NCI-H128 (cell line): Measurements from ENCODE around the gene DDB1.
"Not testable (repeated sequence)": the region's sequence is repeated elsewhere in the genome, so short reads cannot be mapped to it uniquely, and the experiment has no call there.

ENCODE experiments used
- DNase-seq: peaks from one replicate; lab custom pipeline; 2025; ENCODE audit not compliant: unreplicated experiment; lab: John Stamatoyannopoulos, UW

The DDB1 gene

GRCh38 chr11:61273178-61274078, 59.5 kb downstream of the DDB1 start:
- no peak for DNase-seq

DNA sequence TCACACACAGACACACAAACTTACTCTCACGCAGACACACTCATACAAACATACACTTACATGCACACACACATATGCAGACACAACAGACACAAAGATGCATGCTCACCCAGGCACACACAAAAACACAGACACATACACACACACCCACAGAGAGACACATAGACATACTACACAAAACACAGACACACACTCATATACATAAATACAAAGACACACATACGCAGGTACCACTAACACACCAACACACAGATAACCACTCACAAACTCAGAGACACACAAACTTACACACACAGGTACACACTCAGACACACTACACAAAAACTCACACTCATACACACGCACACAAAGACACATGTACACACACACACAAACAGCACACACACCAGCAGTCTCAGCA, 60.2 kb downstream of the DDB1 start:
- DNase-seq, result no peak

GRCh38 chr11:61270354-61271076, 62.4 kb downstream of the DDB1 start:
- no peak for DNase-seq

DNA sequence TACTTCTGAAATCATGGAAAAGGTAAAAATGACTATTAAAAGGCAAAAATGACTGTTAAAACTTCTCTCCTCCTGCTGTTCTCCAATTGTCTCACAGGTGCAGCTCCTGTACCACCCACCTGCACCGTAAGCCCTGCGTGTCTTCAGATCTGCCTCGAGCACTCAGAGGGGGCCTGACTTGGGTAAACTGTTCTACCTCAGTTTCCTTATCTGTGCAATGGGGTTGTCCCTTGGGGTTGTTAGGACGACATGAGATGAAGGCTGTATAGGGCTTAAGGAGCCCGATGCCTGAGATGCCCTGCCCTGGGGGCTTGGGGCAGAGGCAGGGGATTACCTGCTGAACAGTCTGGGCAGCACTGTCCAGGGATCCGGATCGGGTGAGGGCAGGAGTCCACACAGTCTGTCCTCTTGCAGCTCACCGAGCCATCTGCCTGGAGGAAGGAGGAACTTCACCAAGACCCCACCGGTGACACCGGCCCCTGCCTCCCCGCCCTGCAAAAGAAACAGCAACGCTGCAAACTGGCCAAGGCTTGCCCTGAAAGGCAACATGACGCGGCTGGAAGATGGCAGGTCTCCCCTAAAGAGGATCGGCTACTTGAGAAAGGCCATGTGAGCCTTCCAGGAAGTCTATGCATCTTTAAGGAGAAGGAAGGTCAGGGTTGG, 64.2 kb downstream of the DDB1 start:
- DNase-seq, result no peak

DNA sequence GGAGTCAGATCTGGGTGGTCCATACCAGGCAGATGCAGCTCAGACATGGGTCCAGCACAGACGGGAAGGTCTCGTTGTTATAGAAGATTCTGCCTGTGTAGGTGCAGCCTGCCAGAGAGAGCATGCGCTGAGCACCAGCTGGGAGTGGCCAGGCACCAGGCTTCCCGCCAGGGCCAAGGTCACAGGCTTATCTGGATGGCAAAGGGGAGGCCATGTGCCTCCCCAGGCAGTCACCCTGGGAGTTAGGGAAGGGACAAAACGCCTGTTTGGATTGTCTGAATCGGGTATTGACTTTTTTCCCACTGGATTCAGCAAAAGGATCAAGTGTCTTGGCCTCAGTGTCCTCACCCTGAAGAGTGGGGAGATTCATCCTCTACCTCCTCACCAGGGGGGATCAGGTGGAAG, 65.5 kb downstream of the DDB1 start:
- DNase-seq, result no peak

GRCh38 chr11:61266602-61267001, 66.3 kb downstream of the DDB1 start:
- no peak for DNase-seq

GRCh38 chr11:61265357-61265756, 67.5 kb downstream of the DDB1 start:
- no peak for DNase-seq

GRCh38 chr11:61264795-61265194, 68.1 kb downstream of the DDB1 start:
- no peak for DNase-seq

DNA sequence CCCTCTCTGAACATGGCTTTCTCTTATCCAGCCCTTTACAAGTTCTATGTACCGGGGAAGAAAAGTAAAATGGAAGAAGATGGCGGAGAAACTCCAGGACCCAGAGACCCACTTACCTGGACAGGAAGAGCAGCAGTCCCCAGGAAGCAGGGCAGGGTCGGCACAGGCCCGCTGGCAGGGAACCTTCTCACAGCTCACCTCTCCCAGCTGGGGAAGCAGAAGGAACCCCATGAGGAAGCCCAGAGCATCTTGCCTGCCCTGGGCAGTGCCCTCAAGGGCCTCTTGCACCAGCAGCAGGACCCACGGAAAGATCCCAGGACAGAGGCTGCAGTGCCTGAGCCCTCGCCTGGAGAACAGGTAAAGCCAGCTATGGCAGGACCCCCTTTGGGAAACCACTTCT, 68.5 kb downstream of the DDB1 start:
- no peak for DNase-seq

DNA sequence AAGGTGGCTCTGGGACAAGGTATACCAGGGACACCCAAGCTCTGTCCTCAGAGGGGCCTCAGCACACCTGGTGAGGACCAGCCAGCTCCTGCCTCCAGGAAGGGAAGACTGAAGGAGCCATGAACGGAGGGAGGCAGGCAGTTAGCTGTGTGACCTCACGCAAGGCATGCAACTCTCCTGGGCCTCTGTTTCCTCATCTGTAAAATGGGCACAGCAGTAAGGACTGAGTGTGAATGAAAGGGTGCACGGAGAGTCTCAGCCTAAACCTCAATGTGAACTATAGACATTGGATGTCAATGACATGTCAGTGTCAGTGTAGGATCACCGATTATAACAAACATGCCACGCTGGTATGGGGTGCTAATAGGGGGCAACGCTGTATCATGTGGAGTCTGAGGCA, 73.5 kb downstream of the DDB1 start:
- DNase-seq, result no peak

DNA sequence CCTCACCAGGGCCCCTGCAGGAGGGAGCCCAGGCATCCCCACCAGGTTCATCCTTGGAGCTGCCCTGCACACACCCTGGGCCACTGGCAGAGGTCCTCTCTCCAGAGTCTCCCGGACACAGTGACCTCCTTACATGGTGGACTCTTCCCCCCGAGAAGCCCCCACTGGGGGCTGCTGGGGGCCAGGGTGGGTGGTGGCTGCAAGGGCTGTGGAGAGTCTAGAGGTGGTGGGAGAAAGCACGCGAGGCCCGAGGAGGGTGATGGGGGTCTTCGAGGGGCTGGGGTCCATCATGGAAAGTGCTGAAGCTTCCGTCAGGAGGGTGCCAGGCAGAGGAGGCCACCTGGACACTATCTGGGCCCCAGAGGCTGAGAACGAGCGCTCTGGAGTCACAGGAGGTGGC, 74.4 kb downstream of the DDB1 start:
- no peak for DNase-seq

DNA sequence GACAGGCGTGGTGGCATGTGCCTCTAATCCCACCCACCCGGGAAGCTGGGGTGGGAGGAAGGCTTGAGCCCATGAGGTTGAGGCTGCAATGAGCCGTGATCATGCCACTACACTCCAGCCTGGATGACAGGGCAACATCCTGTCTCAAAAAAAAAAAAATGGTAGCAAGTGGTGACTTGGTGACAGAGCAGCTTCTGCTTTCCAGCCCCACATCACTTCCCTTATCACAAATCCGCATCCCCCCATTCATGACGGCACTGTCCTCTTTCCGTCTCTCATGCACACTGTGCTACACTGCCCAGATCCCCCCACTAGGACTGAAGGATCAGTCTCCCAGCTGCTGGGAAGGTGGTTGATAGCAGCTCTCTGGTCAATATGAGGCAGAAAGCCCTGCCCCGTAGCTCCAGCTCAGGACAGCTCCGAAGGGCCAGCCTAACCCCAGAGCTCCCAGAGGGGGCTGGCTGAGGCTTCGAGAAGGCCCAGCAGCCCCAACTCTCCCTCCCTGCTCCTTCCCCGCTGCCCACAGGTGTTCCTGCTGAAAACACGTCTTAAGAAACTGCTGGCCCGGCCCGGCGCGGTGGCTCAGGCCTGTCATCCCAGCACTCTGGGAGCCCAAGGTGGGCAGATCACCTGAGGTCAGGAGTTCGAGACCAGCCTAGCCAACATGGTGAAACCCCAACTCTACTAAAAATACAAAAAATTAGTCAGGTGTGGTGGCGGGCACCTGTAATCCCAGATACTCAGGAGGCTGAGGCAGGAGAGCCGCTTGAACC, 76.0 kb downstream of the DDB1 start:
- no peak for DNase-seq

DNA sequence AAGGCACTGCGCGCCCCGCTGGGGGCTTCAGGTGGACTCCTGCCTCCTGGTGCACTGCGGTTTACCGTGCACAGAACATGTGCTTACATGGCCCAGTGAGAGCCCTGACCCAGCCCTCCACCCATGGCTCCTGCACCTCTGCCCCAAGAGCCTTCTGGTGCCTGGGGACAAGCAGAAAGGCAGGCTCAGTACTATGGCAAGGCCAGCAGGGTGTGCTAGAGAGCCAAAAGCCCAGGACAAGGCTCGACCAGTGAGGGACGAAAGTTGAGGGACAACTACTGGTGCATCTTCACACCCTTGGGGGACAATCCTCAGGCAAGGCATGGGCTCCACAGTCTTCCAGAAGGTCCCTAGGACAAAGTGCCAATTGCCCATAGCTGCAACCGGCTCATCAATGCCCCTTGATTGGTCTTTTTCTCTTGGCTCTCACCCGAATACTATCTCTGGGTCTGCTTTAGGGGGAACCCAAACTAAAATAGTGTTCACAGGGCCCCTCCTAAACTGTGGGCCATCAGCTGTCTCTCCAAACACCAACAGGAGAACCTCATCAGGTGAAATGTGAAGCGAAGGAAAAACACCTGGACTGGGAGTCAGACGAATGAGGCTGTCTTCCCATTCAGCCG, 78.4 kb downstream of the DDB1 start:
- no peak for DNase-seq

- DNase-seq, result not testable (repeated sequence)
These were observed 80.6 kb downstream of the DDB1 start for GRCh38 chr11:61252332-61252731.

DNA sequence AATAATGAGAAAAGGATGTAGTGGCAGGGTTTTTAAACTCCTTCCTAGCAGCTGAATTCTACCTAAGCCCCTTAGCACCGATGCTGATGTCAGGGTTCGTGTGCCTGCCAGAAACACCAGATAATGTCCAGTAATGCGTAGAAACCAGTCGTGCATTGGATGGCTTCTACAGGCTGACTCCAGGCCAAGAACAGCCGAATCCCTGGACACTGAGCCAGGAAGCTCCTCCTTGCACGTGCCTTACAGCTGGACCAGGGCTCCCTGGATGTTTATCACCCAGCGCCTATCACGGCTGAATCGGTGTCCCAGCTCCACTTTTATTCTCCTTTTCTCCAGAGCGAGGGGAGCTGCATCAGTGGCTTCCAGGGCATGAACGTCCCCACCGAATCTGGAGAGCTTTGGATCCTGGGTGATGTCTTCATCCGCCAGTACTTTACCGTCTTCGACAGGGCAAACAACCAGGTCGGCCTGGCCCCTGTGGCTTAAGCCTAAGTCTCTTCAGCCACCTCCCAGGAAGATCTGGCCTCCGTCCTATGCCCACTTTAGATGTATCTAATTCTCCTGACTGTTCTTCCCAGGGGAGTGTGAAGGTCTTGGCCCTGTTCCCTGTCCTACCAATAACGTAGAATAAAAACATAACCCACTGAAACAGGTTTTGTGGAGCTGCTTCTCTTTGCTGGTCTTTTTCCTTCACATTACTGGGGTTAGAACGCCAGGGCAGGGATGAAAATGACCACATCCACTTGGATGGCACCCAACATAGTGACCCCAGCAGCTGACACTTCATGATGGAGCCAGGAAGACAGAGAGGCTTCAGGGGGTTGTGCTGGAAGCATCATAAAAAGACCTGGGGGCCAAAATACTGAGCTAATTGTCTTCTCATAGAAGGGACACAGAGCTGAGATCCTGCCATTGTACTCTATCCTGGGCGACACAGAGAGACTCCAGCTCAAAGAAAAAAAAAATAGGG, 81.8 kb downstream of the DDB1 start:
- not testable (repeated sequence) for DNase-seq
